Muscle of leg (tissue), 11 donors: ENCODE data around the gene BAIAP3. TPM values are rescaled to one million over a fixed set of nuclear protein-coding genes. Genes with fewer than 3 reads are reported as not detected.

ENCODE experiments used
- DNase-seq: peaks from one replicate; pipeline ENCODE4 v3.0.0; 2013
- H3K27ac ChIP-seq: one replicate; pipeline ENCODE4 v1.5.1; 2013; ENCODE audit warnings: mild to moderate bottlenecking, low read length, control low read depth
- H3K27me3 ChIP-seq: one replicate; pipeline ENCODE4 v1.6.1; 2013; ENCODE audit warnings: low read length; ENCODE audit not compliant: control insufficient read depth, insufficient read depth
- H3K36me3 ChIP-seq: one replicate; pipeline ENCODE4 v1.6.1; 2013; ENCODE audit warnings: low read length; ENCODE audit not compliant: control insufficient read depth, insufficient read depth
- H3K4me1 ChIP-seq: one replicate; pipeline ENCODE4 v1.6.1; 2013; ENCODE audit warnings: low read length; ENCODE audit not compliant: control insufficient read depth, insufficient read depth
- H3K4me3 ChIP-seq: one replicate; pipeline ENCODE4 v1.5.1; 2013; ENCODE audit warnings: low read length, control low read depth
- H3K9me3 ChIP-seq: replicated peaks from 2 replicates; pipeline ENCODE4 v1.6.1; 2013; ENCODE audit warnings: low read depth, low read length; ENCODE audit not compliant: control insufficient read depth
- WGBS: methylation state at CpG from one replicate; pipeline ENCODE4 v1.1.5; 2013; ENCODE audit warnings: missing lambda C conversion rate; ENCODE audit not compliant: insufficient coverage; 5-methylcytosine and 5-hydroxymethylcytosine counted together
- polyA plus RNA-seq, 8 donors: library from polyadenylated mRNA; unstranded; fragments of 120-200 nt; gene quantifications; one replicate each; pipeline versions ENCODE4 v1.2.1 to v1.2.3, GENCODE V29; 2013; ENCODE audit warnings: inconsistent platforms in 1 of 8, low replicate concordance in 1 of 8; ENCODE audit not compliant: insufficient read length in 8 of 8, insufficient read depth in 1 of 8
- total RNA-seq: library from RNA; stranded (reverse); fragments of 120-200 nt; gene quantifications from one replicate; pipeline ENCODE4 v1.2.4, GENCODE V29; 2013

BAIAP3 gene
- total and polyA plus RNA-seq, 9 donors: 0.40 to 1.3 (median 0.83) TPM

DNA sequence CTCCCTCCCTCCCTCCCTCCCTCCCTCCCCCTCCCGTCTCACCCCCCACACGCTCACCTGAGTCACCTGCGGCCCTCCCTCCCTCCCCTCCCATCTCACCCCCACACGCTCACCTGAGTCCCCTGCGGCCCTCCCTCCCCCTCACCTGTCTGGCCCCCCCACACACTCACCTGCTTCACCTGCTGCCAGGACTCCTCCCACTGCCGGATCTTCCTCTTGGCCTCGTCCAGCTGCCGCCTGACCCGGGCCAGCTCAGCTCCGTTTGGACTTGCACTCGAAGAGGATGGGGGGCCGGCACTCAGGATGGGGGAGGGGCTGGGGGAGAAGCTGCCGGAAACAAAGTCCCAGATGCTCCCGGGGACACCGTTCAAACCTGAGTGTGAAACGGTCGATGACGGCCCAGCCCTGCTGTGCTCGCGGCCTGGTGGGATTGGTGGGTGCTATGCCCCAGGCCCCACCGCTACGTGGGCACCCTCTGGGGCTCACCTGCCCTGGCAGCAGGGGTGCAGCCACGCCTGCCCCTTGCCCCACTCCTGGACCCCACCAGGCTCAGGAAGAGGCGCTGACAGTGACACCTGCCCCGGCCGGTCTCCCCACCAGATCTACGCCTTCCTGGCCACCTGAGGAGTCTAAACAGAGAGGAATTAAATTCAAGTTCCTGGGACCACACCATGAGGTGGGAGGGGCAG lies 34.2 kb downstream of the BAIAP3 start:
- peaks cover 49% of the 10 kb centered on the region for H3K36me3 ChIP-seq

DNA sequence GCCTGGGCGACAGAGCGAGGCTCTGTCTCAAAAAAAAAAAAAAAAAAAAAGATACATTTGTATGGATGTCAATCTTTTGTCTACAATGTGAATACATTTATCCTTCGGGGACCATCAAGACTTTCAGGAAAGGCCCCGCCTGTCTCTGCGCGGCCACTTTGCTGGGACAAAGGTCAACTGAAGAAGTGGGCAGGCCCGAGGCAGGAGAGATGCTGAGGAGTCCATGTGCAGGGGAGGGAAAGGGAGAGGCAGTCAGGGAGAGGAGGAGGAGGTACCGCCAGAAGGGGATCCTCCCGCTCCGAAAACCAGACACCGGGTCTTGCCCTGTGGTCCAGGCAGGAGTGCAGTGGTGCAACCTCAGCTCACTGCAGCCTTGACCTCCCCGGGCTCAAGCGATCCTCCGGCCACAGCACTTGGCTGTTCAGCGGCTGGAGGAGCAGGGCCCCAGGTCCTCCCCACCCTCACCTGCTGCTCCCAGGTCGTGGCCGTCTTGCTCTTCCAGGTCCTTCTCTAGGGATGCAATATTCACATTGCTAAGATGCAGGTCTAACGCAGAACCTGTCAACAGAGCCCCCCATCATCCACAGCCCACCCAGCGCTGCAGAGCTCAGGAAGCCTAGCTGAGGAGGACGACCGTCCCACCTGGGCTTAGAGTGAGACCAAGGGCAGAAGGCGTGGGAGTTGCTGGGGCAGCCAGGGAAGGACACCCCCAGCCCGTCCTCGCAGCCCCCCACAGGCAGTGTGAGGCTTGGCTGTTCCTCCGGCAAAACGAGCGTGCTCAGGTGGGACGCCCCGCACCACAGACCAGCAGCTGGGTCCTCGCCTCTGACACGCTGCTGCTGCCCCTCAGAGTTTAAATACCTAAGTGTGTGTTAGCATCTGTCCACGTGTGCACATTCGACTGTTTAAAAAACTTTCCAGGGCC lies 37.9 kb downstream of the BAIAP3 start:
- Histone ChIP-seq H3K9me3 (no peaks in the 10 kb centered on the region), H3K4me1 (no peaks in the 10 kb centered on the region), H3K4me3 (no peak overlapping the region), H3K27me3 (no peaks in the 10 kb centered on the region), H3K27ac (no peak overlapping the region), H3K36me3 (peaks cover 31% of the 10 kb centered on the region)
- DNase-seq: no peak
- 89% methylated on average over 30 of the region's 33 CpGs for WGBS

More for the DNA sequence above, 34.2 kb downstream of the BAIAP3 start:
- no peak for DNase-seq
- Histone ChIP-seq H3K4me3 (no peak overlapping the region), H3K27me3 (no peaks in the 10 kb centered on the region), H3K4me1 (no peaks in the 10 kb centered on the region), H3K27ac (no peak overlapping the region), H3K9me3 (no peaks in the 10 kb centered on the region)
- WGBS: 78% methylated on average over 17 of the region's 27 CpGs

DNA sequence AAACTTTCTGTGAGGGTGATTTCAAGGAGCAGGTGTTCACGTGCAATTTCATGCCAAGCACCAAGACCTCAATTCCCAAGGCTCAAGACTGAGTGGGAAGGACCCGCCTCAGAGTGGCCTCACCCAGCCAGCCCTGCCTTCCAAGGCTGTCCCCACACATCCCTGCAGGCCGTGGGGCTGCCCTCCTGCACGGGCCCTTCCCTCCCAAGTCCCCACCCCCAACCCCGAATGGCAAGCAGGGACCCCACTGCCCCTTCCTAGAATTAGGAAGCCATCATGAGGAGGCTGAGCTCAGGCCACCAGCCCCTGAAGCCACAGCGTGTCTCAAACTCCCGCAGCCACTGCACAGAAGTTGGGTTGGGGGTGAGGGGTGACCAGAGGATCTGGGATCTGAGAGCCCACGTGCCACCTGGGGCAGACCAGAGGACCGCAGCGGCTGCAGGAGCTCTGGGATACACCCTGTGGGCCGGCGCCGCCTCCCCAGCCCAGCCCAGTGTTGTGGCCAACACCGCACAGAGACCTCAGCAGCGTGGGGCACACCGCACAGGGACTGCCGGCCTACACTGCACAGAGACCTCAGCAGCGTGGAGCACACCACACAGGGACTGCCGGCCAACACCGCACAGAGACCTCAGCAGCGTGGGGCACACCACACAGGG lies 39.0 kb downstream of the BAIAP3 start:
- 85% methylated on average over 9 of the region's 21 CpGs for WGBS
- H3K27me3 ChIP-seq: no peaks in the 10 kb centered on the region
- H3K36me3 ChIP-seq: peaks cover 22% of the 10 kb centered on the region
- DNase-seq: no peak
- H3K4me1 ChIP-seq: no peaks in the 10 kb centered on the region
- no peaks in the 10 kb centered on the region for H3K9me3 ChIP-seq
- no peak overlapping the region for H3K4me3 ChIP-seq
- no peak overlapping the region for H3K27ac ChIP-seq

DNA sequence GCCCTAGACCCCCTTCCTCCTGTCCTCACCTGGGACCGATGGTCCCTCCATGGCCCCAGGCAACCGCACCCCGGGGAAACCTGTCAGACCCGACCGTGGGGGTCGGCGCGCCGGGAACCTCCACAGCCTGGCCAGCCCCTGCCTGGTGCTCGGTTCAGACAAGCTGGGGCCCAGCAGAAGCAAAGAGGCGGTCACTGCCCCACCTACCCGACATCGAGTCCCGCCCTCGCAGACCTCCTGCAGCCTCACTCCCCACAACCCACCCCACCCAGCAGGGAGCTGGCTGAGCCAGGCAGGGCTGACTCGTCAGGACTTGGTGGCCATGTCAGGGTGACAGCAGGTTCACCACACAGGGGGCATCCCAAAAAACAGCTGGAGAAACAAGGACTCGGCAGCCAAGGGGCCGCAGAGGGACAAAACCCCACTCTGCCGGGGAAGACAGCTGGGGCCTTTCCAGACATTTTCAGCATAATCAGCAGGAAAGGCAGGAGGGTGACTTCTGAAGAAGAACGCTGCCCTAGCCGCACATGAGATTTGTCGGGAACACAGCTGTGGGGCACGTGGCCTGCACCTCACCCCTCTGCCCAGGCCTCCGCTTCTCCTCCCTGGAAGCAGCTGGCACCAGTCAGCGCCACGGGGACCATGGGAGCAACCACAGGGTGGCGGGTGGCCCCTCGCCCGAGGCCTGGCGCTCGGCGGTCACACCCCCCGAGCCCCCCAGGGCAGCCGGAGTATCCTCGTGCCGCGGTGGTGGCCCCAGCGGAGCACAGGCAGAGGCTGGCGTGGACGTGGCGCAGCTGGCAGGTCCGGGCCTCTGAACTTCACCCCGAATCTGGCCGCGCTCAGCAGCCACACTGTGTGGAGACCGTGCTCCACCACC lies 41.2 kb downstream of the BAIAP3 start:
- peaks cover 22% of the 10 kb centered on the region for H3K36me3 ChIP-seq
- no peak for DNase-seq
- no peak overlapping the region for H3K4me3 ChIP-seq
- H3K4me1 ChIP-seq: peaks cover 6% of the 10 kb centered on the region
- no peaks in the 10 kb centered on the region for H3K9me3 ChIP-seq
- WGBS: 82% methylated on average over 40 of the region's 46 CpGs
- no peak overlapping the region for H3K27ac ChIP-seq
- peaks cover 3% of the 10 kb centered on the region for H3K27me3 ChIP-seq

DNA sequence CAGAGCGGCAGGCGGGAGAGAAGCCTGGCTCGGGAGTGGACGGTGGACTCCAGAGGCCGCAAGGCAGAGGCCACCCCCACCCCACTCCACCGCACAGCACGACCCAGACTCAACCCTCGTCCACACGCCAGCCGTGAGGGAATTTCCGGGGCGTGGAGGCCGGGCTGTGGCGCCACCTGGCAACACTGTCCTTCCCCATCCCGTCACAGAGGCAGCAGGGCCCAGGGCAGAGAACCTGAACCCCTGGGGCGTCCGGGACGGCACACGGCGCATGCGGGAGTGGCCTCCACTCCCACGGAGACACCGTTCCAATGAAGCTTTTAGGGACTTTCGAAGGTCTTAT lies 41.8 kb downstream of the BAIAP3 start:
- 87% methylated on average over 20 of the region's 24 CpGs for WGBS
- H3K4me1 ChIP-seq: peaks cover 10% of the 10 kb centered on the region
- peaks cover 18% of the 10 kb centered on the region for H3K36me3 ChIP-seq
- H3K27me3 ChIP-seq: peaks cover 6% of the 10 kb centered on the region
- no peak overlapping the region for H3K4me3 ChIP-seq
- no peak for DNase-seq
- H3K27ac ChIP-seq: no peak overlapping the region
- no peaks in the 10 kb centered on the region for H3K9me3 ChIP-seq

DNA sequence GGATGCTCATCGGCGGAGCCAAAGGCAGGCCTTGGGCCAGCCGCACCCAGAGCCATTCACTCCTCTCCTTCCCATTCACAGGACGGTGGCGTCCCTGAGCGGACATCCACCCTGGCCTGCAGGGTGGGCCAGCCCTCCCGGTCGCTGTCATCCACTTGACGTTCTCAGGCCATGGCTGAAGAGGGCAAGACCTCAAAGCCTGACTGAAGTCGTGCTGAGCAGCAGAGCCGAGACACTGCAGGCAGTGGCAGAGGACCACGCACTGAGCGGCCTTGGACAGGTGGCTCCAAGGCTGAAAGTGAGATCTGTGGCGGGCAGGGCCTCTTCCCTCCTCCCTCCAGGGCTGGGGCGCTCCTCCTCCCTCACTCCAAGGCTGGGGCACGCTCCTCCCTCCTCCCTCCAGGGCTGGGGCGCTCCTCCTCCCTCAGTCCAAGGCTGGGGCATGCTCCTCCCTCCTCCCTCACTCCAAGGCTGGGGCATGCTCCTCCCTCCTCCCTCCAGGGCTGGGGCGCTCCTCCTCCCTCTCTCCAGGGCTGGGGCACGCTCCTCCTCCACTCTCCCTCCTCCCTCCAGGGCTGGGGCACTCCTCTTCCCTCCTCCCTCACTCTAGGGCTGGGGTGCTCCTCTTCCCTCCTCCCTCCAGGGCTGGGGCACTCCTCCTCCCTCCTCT lies 42.4 kb downstream of the BAIAP3 start:
- no peak overlapping the region for H3K4me3 ChIP-seq
- no peak for DNase-seq
- peaks cover 17% of the 10 kb centered on the region for H3K36me3 ChIP-seq
- no peaks in the 10 kb centered on the region for H3K9me3 ChIP-seq
- peaks cover 6% of the 10 kb centered on the region for H3K27me3 ChIP-seq
- H3K27ac ChIP-seq: no peak overlapping the region
- H3K4me1 ChIP-seq: peaks cover 10% of the 10 kb centered on the region
- WGBS: 88% methylated on average over 18 of the region's 19 CpGs

DNA sequence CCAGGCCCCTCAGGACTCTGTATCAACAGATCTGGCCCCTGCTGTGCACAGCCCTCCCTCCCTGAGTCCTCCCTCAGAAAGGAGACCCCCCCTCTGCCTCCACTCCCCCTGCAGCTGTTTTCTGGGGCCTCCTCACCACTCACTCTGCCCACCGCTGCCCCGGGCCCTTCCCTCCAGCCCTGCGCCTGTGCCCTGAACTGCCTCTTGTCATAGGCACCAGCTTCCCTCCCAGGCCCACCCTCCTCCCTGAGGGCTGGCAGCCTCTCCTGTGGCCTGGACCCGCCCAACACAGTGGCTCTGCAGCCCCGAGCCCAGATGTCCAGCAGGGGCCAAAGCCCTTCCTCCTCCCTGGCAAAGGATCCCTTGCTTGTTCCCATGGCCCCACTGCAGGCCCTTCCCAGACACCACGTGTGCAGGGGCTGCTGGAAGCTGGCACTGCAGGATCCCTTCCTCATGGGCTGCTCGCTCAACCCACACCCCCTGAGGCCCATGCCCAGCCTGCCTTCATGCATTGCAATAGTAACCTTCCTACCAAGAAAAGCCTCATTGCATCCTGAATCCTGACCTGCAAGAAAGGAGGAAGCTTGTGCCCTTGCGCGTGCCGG lies 44.1 kb downstream of the BAIAP3 start:
- Histone ChIP-seq H3K4me3 (no peak overlapping the region), H3K4me1 (peaks cover 10% of the 10 kb centered on the region), H3K27me3 (peaks cover 6% of the 10 kb centered on the region), H3K27ac (no peak overlapping the region), H3K36me3 (peaks cover 25% of the 10 kb centered on the region), H3K9me3 (no peaks in the 10 kb centered on the region)
- 84% methylated on average over 10 of the region's 10 CpGs for WGBS
- DNase-seq: no peak

DNA sequence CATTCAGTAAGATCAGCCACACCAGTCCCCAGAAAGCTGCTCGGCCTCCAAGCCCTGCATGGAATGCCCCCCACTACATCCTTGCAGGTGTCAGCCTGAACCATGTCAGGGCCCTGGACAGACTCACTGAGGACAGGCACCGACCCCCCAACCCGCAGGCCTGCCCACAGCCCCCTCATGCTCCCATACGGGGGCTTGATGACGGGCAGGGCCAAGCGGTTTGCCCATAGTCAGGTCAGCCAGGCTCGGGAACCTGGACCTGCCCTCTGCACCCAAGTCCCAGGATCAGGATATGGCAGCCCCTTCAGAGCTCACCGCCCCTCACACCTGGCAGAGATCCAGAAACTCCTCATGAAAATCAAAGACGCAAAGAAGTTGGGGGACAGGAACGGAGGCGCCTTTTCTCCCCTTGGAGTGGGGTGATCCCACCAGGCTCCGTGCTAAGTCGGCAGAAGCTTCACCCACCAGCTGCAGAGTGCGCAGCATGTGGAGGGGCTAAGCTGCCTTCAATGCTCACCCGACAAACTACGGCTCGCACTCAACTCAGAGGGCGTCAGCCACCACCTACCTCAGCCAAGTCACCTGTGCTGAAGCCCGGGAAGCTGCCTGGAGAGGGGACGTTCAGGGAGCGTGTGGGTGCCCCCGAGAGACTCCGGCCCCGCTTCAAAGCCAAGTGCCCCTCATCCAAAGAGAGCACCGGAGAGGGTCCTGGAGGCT lies 44.8 kb downstream of the BAIAP3 start:
- Histone ChIP-seq H3K36me3 (peaks cover 26% of the 10 kb centered on the region), H3K9me3 (no peaks in the 10 kb centered on the region), H3K4me3 (no peak overlapping the region), H3K27ac (no peak overlapping the region), H3K27me3 (peaks cover 6% of the 10 kb centered on the region), H3K4me1 (peaks cover 10% of the 10 kb centered on the region)
- DNase-seq: no peak
- 83% methylated on average over 17 of the region's 25 CpGs for WGBS
